Neural progenitor cell (in vitro differentiated cells): ENCODE results near the gene SNAP29. TPM values are rescaled to one million over a fixed set of nuclear protein-coding genes. Genes with fewer than 3 reads are reported as not detected.
"Not testable (repeated sequence)": the region's sequence is repeated elsewhere in the genome, so short reads cannot be mapped to it uniquely, and the experiment has no call there.

ENCODE experiments used
- DNase-seq: peaks from one replicate; pipeline ENCODE4 v3.0.0-alpha.2; 2016; ENCODE audit warnings: low spot score
- H2AFZ ChIP-seq: fragments of 200-600 bp; sonication (generic); replicated peaks from 2 replicates; pipeline ENCODE4 v1.6.1; 2016; ENCODE audit warnings: antibody characterized with exemption
- H3F3A ChIP-seq: fragments of 200-600 bp; sonication (generic); 2 replicates; pipeline ENCODE4 v1.6.1; 2016; ENCODE audit warnings: antibody characterized with exemption, low read depth
- H3K27ac ChIP-seq: fragments of 200-600 bp; sonication (generic); 2 replicates; pipeline ENCODE4 v1.5.1; 2016; ENCODE audit warnings: mild to moderate bottlenecking
- H3K27me3 ChIP-seq: fragments of 200-600 bp; sonication (generic); 2 replicates; pipeline ENCODE4 v1.6.1; 2016; ENCODE audit warnings: mild to moderate bottlenecking, moderate library complexity
- H3K36me3 ChIP-seq: fragments of 200-600 bp; sonication (generic); 2 replicates; pipeline ENCODE4 v1.5.1; 2016
- H3K4me1 ChIP-seq: fragments of 200-600 bp; sonication (generic); 2 replicates; pipeline ENCODE4 v1.6.1; 2016; ENCODE audit warnings: mixed run types
- H3K4me2 ChIP-seq: fragments of 200-600 bp; sonication (generic); 2 replicates; pipeline ENCODE4 v1.6.1; 2016
- H3K4me3 ChIP-seq: fragments of 200-600 bp; sonication (generic); 2 replicates; pipeline ENCODE4 v1.5.1; 2016
- H3K79me2 ChIP-seq: fragments of 200-600 bp; sonication (generic); 2 replicates; pipeline ENCODE4 v1.6.1; 2016; ENCODE audit warnings: low read depth
- H3K9ac ChIP-seq: fragments of 200-600 bp; sonication (generic); 2 replicates; pipeline ENCODE4 v1.6.1; 2016
- H3K9me3 ChIP-seq: fragments of 200-600 bp; sonication (generic); 2 replicates; pipeline ENCODE4 v1.5.1; 2016; ENCODE audit warnings: low read depth
- H4K20me1 ChIP-seq: fragments of 200-600 bp; sonication (generic); 2 replicates; pipeline ENCODE4 v1.6.1; 2016; ENCODE audit warnings: low read depth
- H3K27ac Mint-ChIP-seq: 3 replicates; pipeline ENCODE4 v1.8.0; 2021; ENCODE audit warnings: mixed read lengths
- H3K27me3 Mint-ChIP-seq: 2 replicates; pipeline ENCODE4 v1.8.0; 2022; ENCODE audit warnings: low read depth, mild to moderate bottlenecking, inconsistent platforms, moderate library complexity, mixed read lengths; ENCODE audit not compliant: insufficient read depth
- H3K36me3 Mint-ChIP-seq: 3 replicates; pipeline ENCODE4 v1.8.0; 2021; ENCODE audit warnings: mixed read lengths
- H3K4me1 Mint-ChIP-seq: 3 replicates; pipeline ENCODE4 v1.8.0; 2021; ENCODE audit warnings: mixed read lengths
- H3K4me3 Mint-ChIP-seq: 3 replicates; pipeline ENCODE4 v1.8.0; 2021; ENCODE audit warnings: mild to moderate bottlenecking, moderate library complexity, mixed read lengths
- H3K9me3 Mint-ChIP-seq: 3 replicates; pipeline ENCODE4 v1.8.0; 2020; ENCODE audit warnings: mixed read lengths
- CTCF ChIP-seq: fragments of 200-600 bp; sonication (generic); IDR thresholded peaks from 2 replicates; pipeline ENCODE4 v1.5.1; 2017; ENCODE audit warnings: antibody characterized with exemption, mild to moderate bottlenecking
- EZH2 ChIP-seq: fragments of 200-600 bp; sonication (generic); IDR thresholded peaks from 2 replicates; pipeline ENCODE4 v1.6.1; 2017; ENCODE audit warnings: antibody characterized with exemption, mild to moderate bottlenecking, moderate library complexity
- EZH2phosphoT487 ChIP-seq: fragments of 200-600 bp; sonication (generic); IDR thresholded peaks from 2 replicates; pipeline ENCODE4 v1.6.1; 2017; ENCODE audit warnings: antibody characterized with exemption
- total RNA-seq: library from RNA; depleted of rRNA; stranded (reverse); fragments of >200 nt; gene quantifications from 2 replicates; pipeline ENCODE4 v1.2.3, GENCODE V29; 2015; ENCODE audit warnings: low replicate concordance

The SNAP29 gene
- total RNA-seq, 1 donor from 2014 or later = 5.6 TPM

GRCh38 chr22:20819471-20819870, 39.3 kb upstream of the SNAP29 start:
- peaks cover 8% of the 10 kb centered on the region for H3K36me3 Mint-ChIP-seq
- Histone ChIP-seq H3K79me2 (no peaks in the 10 kb centered on the region), H3K4me2 (no peak overlapping the region), H3K4me1 (no peaks in the 10 kb centered on the region), H3K27me3 (no peaks in the 10 kb centered on the region), H3K9me3 (no peaks in the 10 kb centered on the region), H3K36me3 (no peaks in the 10 kb centered on the region), H4K20me1 (no peaks in the 10 kb centered on the region), H3K27ac (no peak overlapping the region), H2AFZ (no peak overlapping the region), H3K9ac (no peak overlapping the region), H3K4me3 (no peak overlapping the region), H3F3A (no peaks in the 10 kb centered on the region)
- TF ChIP-seq EZH2phosphoT487 (no peak), CTCF (no peak), EZH2 (no peak)
- no peaks in the 10 kb centered on the region for H3K4me1 Mint-ChIP-seq
- no peak overlapping the region for H3K27ac Mint-ChIP-seq
- DNase-seq = no peak
- H3K27me3 Mint-ChIP-seq = peaks cover 2% of the 10 kb centered on the region
- H3K4me3 Mint-ChIP-seq = no peak overlapping the region
- no peaks in the 10 kb centered on the region for H3K9me3 Mint-ChIP-seq

GRCh38 chr22:20821717-20822239, 37.0 kb upstream of the SNAP29 start:
- H3K4me3 Mint-ChIP-seq, H3K4me2 ChIP-seq, H3K27ac ChIP-seq, H3K9me3 Mint-ChIP-seq, H3K4me1 ChIP-seq, H3K36me3 Mint-ChIP-seq, H3K27me3 Mint-ChIP-seq, H3K4me3 ChIP-seq, H3K4me1 Mint-ChIP-seq, H3K9ac ChIP-seq, H3K36me3 ChIP-seq, H4K20me1 ChIP-seq, H3K27me3 ChIP-seq, DNase-seq, H3K27ac Mint-ChIP-seq, H2AFZ ChIP-seq, H3K9me3 ChIP-seq, H3F3A ChIP-seq, H3K79me2 ChIP-seq: not testable (repeated sequence)

GRCh38 chr22:20822240-20822639, 36.6 kb upstream of the SNAP29 start:
- no peak overlapping the region for H3K9ac ChIP-seq
- no peak overlapping the region for H3K27ac Mint-ChIP-seq
- no peaks in the 10 kb centered on the region for H4K20me1 ChIP-seq
- H3K4me1 ChIP-seq = no peaks in the 10 kb centered on the region
- H3K27ac ChIP-seq = no peak overlapping the region
- no peaks in the 10 kb centered on the region for H3K9me3 ChIP-seq
- H3K27me3 Mint-ChIP-seq = no peaks in the 10 kb centered on the region
- H3K4me1 Mint-ChIP-seq = no peaks in the 10 kb centered on the region
- no peak overlapping the region for H3K4me2 ChIP-seq
- H3K36me3 ChIP-seq = no peaks in the 10 kb centered on the region
- no peak for DNase-seq
- no peak overlapping the region for H3K4me3 Mint-ChIP-seq
- H3K9me3 Mint-ChIP-seq = no peaks in the 10 kb centered on the region
- H3K79me2 ChIP-seq = no peaks in the 10 kb centered on the region
- H3K27me3 ChIP-seq = no peaks in the 10 kb centered on the region
- H2AFZ ChIP-seq = no peak overlapping the region
- H3F3A ChIP-seq = no peaks in the 10 kb centered on the region
- H3K36me3 Mint-ChIP-seq = peaks cover 7% of the 10 kb centered on the region
- H3K4me3 ChIP-seq = no peak overlapping the region
- TF ChIP-seq EZH2phosphoT487 (no peak), EZH2 (no peak), CTCF (no peak)

- H3K27ac ChIP-seq = no peak overlapping the region
- H3K4me1 ChIP-seq = no peaks in the 10 kb centered on the region
- H3K4me2 ChIP-seq = no peak overlapping the region
- no peaks in the 10 kb centered on the region for H3F3A ChIP-seq
- Mint-ChIP-seq H3K36me3 (peaks cover 10% of the 10 kb centered on the region), H3K27me3 (peaks cover 2% of the 10 kb centered on the region), H3K27ac (no peak overlapping the region), H3K4me3 (no peak overlapping the region), H3K9me3 (no peaks in the 10 kb centered on the region), H3K4me1 (no peaks in the 10 kb centered on the region)
- no peaks in the 10 kb centered on the region for H3K79me2 ChIP-seq
- no peak overlapping the region for H3K4me3 ChIP-seq
- H4K20me1 ChIP-seq = no peaks in the 10 kb centered on the region
- no peaks in the 10 kb centered on the region for H3K27me3 ChIP-seq
- H3K36me3 ChIP-seq = no peaks in the 10 kb centered on the region
- DNase-seq = no peak
- no peak overlapping the region for H2AFZ ChIP-seq
- no peak for TF ChIP-seq EZH2
- no peak for TF ChIP-seq CTCF
- TF ChIP-seq EZH2phosphoT487 = no peak
- no peaks in the 10 kb centered on the region for H3K9me3 ChIP-seq
- H3K9ac ChIP-seq = no peak overlapping the region
These were observed 35.5 kb upstream of the SNAP29 start for GRCh38 chr22:20823264-20823663.

GRCh38 chr22:20825216-20825615, 33.6 kb upstream of the SNAP29 start:
- H3K27me3 ChIP-seq, H3K27ac Mint-ChIP-seq, H3K4me3 ChIP-seq, H2AFZ ChIP-seq, H3K9me3 Mint-ChIP-seq, H3K36me3 ChIP-seq, H3K9me3 ChIP-seq, H4K20me1 ChIP-seq, DNase-seq, H3K4me3 Mint-ChIP-seq, H3F3A ChIP-seq, H3K27ac ChIP-seq, H3K4me1 ChIP-seq, H3K27me3 Mint-ChIP-seq, H3K9ac ChIP-seq, H3K79me2 ChIP-seq, H3K4me2 ChIP-seq, H3K4me1 Mint-ChIP-seq: not testable (repeated sequence)
- peaks cover 22% of the 10 kb centered on the region for H3K36me3 Mint-ChIP-seq
